Gastrocnemius medialis (tissue), 4 donors: Measurements from ENCODE around the gene NKD2.

ENCODE experiments used
- CTCF ChIP-seq, 5 experiments: fragments of 450-650 bp in 3 of 5; fragments of 200-600 bp in 2 of 5; sonication (generic) in 2 of 5; IDR thresholded peaks in 4 of 5; conservative IDR thresholded peaks in 1 of 5; 1 replicate in 4 of 5; 2 replicates in 1 of 5; pipeline ENCODE4 v1.5.1; 2016 to 2019; ENCODE audit warnings: antibody characterized with exemption in 5 of 5, mild to moderate bottlenecking in 3 of 5, moderate library complexity in 3 of 5
- POLR2A ChIP-seq, 2 donors: fragments of 450-650 bp; IDR thresholded peaks; one replicate each; pipeline ENCODE4 v1.6.1; 2017; ENCODE audit warnings: antibody characterized with exemption in 2 of 2, mild to moderate bottlenecking in 2 of 2, moderate library complexity in 2 of 2

GRCh38 chr5:1028481-1029281, 20.1 kb downstream of the NKD2 start:
- no peak for TF ChIP-seq CTCF (IDR thresholded peaks at IDR 0.05 in 4 of 5, conservative IDR thresholded peaks at IDR 0.05 in 1 of 5)
- no peak for TF ChIP-seq POLR2A (IDR thresholded peaks at IDR 0.05)
